Type B pancreatic cell (in vitro differentiated cells): ENCODE data around the gene CTNNA3. TPM values are rescaled to one million over a fixed set of nuclear protein-coding genes. Genes with fewer than 3 reads are reported as not detected.

Experiments
- DNase-seq: peaks from one replicate; pipeline ENCODE4 v3.0.0; 2021; ENCODE audit warnings: mixed read lengths; ENCODE audit not compliant: unreplicated experiment; ENCODE audit errors: extremely low spot score
- H3K27ac Mint-ChIP-seq: 2 replicates; pipeline ENCODE4 v1.8.0; 2021; ENCODE audit warnings: mild to moderate bottlenecking, mixed read lengths
- H3K27me3 Mint-ChIP-seq: 2 replicates; pipeline ENCODE4 v1.8.0; 2021; ENCODE audit warnings: mixed read lengths
- H3K36me3 Mint-ChIP-seq: 2 replicates; pipeline ENCODE4 v1.8.0; 2021; ENCODE audit warnings: mixed read lengths
- H3K4me1 Mint-ChIP-seq: one replicate; pipeline ENCODE4 v1.8.0; 2021; ENCODE audit warnings: mixed read lengths; ENCODE audit not compliant: unreplicated experiment
- H3K4me3 Mint-ChIP-seq: 2 replicates; pipeline ENCODE4 v1.8.0; 2021; ENCODE audit warnings: mild to moderate bottlenecking, mixed read lengths
- H3K9me3 Mint-ChIP-seq: 2 replicates; pipeline ENCODE4 v1.8.0; 2021; ENCODE audit warnings: mixed read lengths
- CTCF ChIP-seq: fragments of 200-600 bp; sonication (generic); conservative IDR thresholded peaks from 2 replicates; pipeline ENCODE4 v1.5.0; 2021; ENCODE audit warnings: antibody characterized with exemption, mild to moderate bottlenecking
- total RNA-seq: library from RNA; stranded (reverse); gene quantifications from 2 replicates; pipeline ENCODE4 v1.2.1, GENCODE V29; 2021; ENCODE audit warnings: low replicate concordance

The CTNNA3 gene
- total RNA-seq, 1 donor from 2014 or later = 2.6 TPM

GRCh38 chr10:66958466-66958865, 737.5 kb downstream of the CTNNA3 start:
- Mint-ChIP-seq H3K27ac (no peak overlapping the region), H3K9me3 (no peaks in the 10 kb centered on the region), H3K4me1 (peaks cover 6% of the 10 kb centered on the region), H3K36me3 (peaks cover 3% of the 10 kb centered on the region), H3K4me3 (no peak overlapping the region), H3K27me3 (no peaks in the 10 kb centered on the region)
- TF ChIP-seq CTCF = no peak
- no peak for DNase-seq

- TF ChIP-seq CTCF = no peak
- Mint-ChIP-seq H3K4me3 (no peak overlapping the region), H3K27ac (no peak overlapping the region), H3K36me3 (no peaks in the 10 kb centered on the region), H3K9me3 (no peaks in the 10 kb centered on the region), H3K27me3 (no peaks in the 10 kb centered on the region), H3K4me1 (no peaks in the 10 kb centered on the region)
- DNase-seq = no peak
Measured at GRCh38 chr10:66951896-66952295, 744.1 kb downstream of the CTNNA3 start.

DNA sequence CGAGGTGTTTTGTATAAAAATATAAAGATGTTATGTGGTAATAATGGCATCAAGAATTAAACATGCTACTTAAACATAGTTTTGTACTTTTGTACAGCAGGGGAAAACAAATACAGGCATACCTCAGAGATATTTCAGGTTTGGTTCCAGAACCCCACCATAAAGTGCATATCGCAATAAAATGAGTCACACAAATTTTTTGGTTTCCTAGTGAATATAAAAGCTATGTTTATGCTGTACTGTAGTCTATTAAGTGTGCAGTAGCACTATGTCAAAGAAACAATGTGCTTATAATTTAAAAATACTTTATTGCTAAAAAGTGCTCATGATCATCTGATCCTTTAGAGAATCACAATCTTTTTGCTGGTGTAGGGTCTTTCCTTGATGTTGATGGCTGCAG, 752.4 kb downstream of the CTNNA3 start:
- Mint-ChIP-seq H3K4me1 (peaks cover 15% of the 10 kb centered on the region), H3K4me3 (no peak overlapping the region), H3K36me3 (no peaks in the 10 kb centered on the region), H3K27ac (no peak overlapping the region), H3K9me3 (no peaks in the 10 kb centered on the region), H3K27me3 (no peaks in the 10 kb centered on the region)
- TF ChIP-seq CTCF = no peak
- DNase-seq = no peak

- H3K4me1 Mint-ChIP-seq = peaks cover 15% of the 10 kb centered on the region
- H3K36me3 Mint-ChIP-seq = no peaks in the 10 kb centered on the region
- no peaks in the 10 kb centered on the region for H3K9me3 Mint-ChIP-seq
- H3K4me3 Mint-ChIP-seq = no peak overlapping the region
- TF ChIP-seq CTCF = no peak
- H3K27me3 Mint-ChIP-seq = no peaks in the 10 kb centered on the region
- DNase-seq = no peak
- no peak overlapping the region for H3K27ac Mint-ChIP-seq
Measured at GRCh38 chr10:66942407-66942806, 753.6 kb downstream of the CTNNA3 start.

DNA sequence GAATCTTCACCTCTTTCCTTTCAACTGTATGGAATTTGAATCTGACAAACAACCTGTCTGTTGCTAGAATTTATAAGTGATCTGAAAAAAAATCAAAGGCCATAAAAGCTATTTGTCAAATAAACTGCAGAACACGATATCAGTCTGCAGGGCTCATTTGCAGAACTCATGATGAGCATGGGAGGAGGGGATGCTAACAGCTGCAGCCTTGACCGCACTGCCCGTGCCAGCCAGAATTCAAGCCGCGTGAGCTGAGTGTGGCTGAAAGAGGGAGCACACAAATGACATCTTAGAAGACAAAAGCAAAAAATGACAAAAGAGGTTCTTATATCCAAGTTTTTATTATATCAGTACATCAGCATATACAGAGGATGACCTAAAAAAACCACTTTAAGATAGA, 754.5 kb downstream of the CTNNA3 start:
- H3K4me3 Mint-ChIP-seq = no peak overlapping the region
- no peak for TF ChIP-seq CTCF
- H3K27me3 Mint-ChIP-seq = no peaks in the 10 kb centered on the region
- H3K27ac Mint-ChIP-seq = no peak overlapping the region
- H3K4me1 Mint-ChIP-seq = peaks cover 15% of the 10 kb centered on the region
- H3K36me3 Mint-ChIP-seq = no peaks in the 10 kb centered on the region
- DNase-seq = no peak
- no peaks in the 10 kb centered on the region for H3K9me3 Mint-ChIP-seq

- no peaks in the 10 kb centered on the region for H3K9me3 Mint-ChIP-seq
- peaks cover 15% of the 10 kb centered on the region for H3K4me1 Mint-ChIP-seq
- H3K27me3 Mint-ChIP-seq = no peaks in the 10 kb centered on the region
- no peaks in the 10 kb centered on the region for H3K36me3 Mint-ChIP-seq
- no peak for DNase-seq
- no peak overlapping the region for H3K27ac Mint-ChIP-seq
- no peak for TF ChIP-seq CTCF
- H3K4me3 Mint-ChIP-seq = no peak overlapping the region
Measured at GRCh38 chr10:66940965-66941364, 755.0 kb downstream of the CTNNA3 start.
